Measurements from ENCODE around the gene SEMA3D.

DNA sequence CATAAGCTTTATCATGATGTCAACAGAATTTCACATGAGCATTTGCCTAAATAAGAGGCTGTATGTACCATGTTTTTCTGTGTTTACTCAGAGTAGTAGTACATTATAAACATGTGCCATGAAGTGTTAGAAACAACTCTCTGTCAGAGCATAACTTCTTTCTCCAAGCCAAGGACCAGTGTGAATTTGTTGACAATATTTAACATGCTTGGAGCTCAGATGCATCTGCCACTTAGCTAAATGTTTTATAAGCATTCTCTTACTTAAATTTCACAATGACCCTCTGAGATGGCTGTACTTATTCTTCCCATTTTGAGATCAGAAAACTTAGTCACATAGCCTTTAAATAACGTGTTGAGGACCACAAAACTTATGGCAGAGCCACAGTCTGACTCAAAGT lies 105.0 kb downstream of the SEMA3D start:
- TF ChIP-seq, protein P1, sequence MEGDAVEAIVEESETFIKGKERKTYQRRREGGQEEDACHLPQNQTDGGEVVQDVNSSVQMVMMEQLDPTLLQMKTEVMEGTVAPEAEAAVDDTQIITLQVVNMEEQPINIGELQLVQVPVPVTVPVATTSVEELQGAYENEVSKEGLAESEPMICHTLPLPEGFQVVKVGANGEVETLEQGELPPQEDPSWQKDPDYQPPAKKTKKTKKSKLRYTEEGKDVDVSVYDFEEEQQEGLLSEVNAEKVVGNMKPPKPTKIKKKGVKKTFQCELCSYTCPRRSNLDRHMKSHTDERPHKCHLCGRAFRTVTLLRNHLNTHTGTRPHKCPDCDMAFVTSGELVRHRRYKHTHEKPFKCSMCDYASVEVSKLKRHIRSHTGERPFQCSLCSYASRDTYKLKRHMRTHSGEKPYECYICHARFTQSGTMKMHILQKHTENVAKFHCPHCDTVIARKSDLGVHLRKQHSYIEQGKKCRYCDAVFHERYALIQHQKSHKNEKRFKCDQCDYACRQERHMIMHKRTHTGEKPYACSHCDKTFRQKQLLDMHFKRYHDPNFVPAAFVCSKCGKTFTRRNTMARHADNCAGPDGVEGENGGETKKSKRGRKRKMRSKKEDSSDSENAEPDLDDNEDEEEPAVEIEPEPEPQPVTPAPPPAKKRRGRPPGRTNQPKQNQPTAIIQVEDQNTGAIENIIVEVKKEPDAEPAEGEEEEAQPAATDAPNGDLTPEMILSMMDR (IDR thresholded peaks at IDR 0.05) = no peak
- no peak for TF ChIP-seq POLR2A (IDR thresholded peaks at IDR 0.05)

Data from sigmoid colon (tissue), 3 donors.